HPDE6-E6E7 (cell line): ENCODE results near the gene GNAL.
"Not testable (repeated sequence)": the region's sequence is repeated elsewhere in the genome, so short reads cannot be mapped to it uniquely, and the experiment has no call there.

Experiments used
- DNase-seq: peaks from one replicate; pipeline ENCODE4 v3.0.0; 2011; ENCODE audit warnings: missing footprints; ENCODE audit errors: extremely low spot score

Gene GNAL

GRCh38 chr18:11849279-11849678, 160.2 kb downstream of the GNAL start:
- DNase-seq = no peak

- peak; percentile 58 for DNase-seq
Measured at GRCh38 chr18:11849841-11850634, 161.0 kb downstream of the GNAL start.

- no peak for DNase-seq
Measured at GRCh38 chr18:11850821-11851145, 161.7 kb downstream of the GNAL start.

GRCh38 chr18:11851146-11851805, 162.2 kb downstream of the GNAL start, which contains the start of gene CHMP1B:
TSS of gene CHMP1B (plus strand) at chr18:11851413. CDS start at chr18:11851512, 99 bp downstream.
- peak; percentile 70 for DNase-seq

- no peak for DNase-seq
Measured at GRCh38 chr18:11851806-11852337, 162.8 kb downstream of the GNAL start.

GRCh38 chr18:11854554-11854953, 165.5 kb downstream of the GNAL start:
- DNase-seq = not testable (repeated sequence)

GRCh38 chr18:11857177-11857887, 168.3 kb downstream of the GNAL start:
- peak; percentile 90 for DNase-seq

GRCh38 chr18:11859282-11859830, 170.3 kb downstream of the GNAL start:
- DNase-seq = no peak

- DNase-seq = peak; percentile 89
Measured at GRCh38 chr18:11859903-11860407, 170.9 kb downstream of the GNAL start.

- no peak for DNase-seq
Measured at GRCh38 chr18:11860594-11861450, 171.8 kb downstream of the GNAL start.

GRCh38 chr18:11861583-11862288, 172.7 kb downstream of the GNAL start:
- DNase-seq = no peak

- DNase-seq = no peak
Measured at GRCh38 chr18:11862468-11863137, 173.5 kb downstream of the GNAL start.

GRCh38 chr18:11864471-11864870, 175.4 kb downstream of the GNAL start:
- DNase-seq = no peak

GRCh38 chr18:11865071-11865470, 176.0 kb downstream of the GNAL start:
- no peak for DNase-seq

GRCh38 chr18:11866329-11866728, 177.3 kb downstream of the GNAL start:
- DNase-seq = no peak

GRCh38 chr18:11866764-11867163, 177.7 kb downstream of the GNAL start:
- DNase-seq = no peak

- DNase-seq = no peak
Measured at GRCh38 chr18:11868230-11868629, 179.2 kb downstream of the GNAL start.

- DNase-seq = peak; percentile 44
Measured at GRCh38 chr18:11871501-11871900, 182.4 kb downstream of the GNAL start.

- DNase-seq = peak; percentile 55
Measured at GRCh38 chr18:11872479-11873136, 183.5 kb downstream of the GNAL start.
